ENCODE results near the gene SLC16A4.

GRCh38 chr1:110409316-110409715, 18.5 kb upstream of the SLC16A4 start:
- TF ChIP-seq, protein P1, sequence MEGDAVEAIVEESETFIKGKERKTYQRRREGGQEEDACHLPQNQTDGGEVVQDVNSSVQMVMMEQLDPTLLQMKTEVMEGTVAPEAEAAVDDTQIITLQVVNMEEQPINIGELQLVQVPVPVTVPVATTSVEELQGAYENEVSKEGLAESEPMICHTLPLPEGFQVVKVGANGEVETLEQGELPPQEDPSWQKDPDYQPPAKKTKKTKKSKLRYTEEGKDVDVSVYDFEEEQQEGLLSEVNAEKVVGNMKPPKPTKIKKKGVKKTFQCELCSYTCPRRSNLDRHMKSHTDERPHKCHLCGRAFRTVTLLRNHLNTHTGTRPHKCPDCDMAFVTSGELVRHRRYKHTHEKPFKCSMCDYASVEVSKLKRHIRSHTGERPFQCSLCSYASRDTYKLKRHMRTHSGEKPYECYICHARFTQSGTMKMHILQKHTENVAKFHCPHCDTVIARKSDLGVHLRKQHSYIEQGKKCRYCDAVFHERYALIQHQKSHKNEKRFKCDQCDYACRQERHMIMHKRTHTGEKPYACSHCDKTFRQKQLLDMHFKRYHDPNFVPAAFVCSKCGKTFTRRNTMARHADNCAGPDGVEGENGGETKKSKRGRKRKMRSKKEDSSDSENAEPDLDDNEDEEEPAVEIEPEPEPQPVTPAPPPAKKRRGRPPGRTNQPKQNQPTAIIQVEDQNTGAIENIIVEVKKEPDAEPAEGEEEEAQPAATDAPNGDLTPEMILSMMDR (IDR thresholded peaks at IDR 0.05; ENCODE audit: insufficient read depth, low read depth, low read length): no peak
- TF ChIP-seq EZH2 (IDR thresholded peaks at IDR 0.05; ENCODE audit: insufficient read depth, low read length): no peak
